GM03348 (cell line): ENCODE data around the gene CD274.

Source experiments
- DNase-seq: peaks from one replicate; pipeline ENCODE4 v3.0.0; 2012; ENCODE audit warnings: low spot score

Gene CD274

DNA sequence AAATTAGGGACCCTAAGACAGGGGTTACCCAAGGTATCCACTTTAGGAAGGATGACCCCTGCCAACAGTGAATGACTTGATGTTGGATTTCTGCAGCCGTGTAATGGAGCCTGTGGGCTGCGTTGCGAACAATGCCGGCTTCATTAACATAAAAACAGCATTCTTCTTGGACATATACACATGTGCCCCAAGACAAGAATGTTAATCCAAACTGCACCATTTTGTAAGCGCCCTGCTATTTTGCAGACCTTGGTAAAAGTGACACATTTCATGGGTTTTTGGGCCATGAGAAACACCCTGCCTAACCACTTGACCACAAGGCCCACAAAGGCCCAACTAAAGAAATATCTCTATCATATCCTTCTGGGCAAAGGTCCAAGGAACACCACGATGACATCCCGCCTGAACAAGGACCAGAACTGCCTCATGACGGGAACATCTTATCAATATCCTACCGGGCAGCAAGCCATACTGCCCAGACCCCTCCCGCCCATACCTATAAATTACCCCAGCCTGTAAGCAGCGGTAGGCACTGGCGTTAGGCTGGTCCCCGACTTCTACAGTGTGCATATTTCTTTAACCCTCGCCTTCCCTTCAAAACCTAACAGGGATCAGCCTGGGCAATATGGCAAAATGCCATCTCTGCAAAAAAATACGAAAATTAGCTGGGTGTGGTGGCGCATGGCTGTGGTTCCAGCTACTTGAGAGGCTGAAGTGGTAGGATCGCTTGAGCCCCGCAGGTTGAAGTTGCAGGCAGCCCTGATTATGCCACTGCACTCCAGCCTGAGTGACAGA, 50.3 kb downstream of the CD274 start:
- no peak for DNase-seq

DNA sequence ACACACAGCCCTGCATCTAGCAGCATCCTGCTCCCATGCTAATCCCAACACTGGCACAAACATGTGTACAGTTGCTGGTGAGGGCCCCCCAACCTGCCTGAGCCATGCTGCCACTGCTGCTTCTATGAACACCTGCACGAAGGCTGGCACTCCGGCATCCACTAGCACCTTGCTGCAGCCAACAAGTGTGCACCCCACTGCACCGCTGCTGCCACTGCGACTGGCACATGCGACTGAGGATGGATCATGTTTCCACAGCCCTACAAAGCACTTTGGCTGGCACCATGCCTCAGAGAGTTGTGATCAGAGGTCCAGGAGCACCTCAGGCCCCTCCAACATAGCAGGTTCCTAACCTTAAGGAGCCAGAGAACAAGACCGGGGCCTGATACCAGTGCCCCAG, 52.2 kb downstream of the CD274 start:
- DNase-seq: no peak

DNA sequence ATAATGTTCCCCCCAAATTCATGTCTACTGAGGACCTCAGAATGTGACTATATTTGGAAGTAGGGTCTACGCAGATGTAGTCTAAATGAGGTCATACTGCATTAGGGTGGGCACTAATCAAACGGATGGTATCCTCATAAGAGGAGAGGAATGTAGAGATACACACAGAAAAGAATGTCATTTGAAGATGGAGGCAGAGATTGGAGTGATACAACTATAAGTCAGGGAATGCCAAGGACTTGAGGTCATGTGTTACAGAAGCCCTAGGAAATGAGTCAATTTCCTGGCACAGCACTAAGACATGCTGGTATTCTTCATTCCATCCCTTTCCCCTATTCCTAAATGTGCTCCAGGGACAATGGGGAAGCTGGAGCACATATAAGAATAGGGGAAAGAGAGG, 59.2 kb downstream of the CD274 start:
- DNase-seq: peak; percentile 80

DNA sequence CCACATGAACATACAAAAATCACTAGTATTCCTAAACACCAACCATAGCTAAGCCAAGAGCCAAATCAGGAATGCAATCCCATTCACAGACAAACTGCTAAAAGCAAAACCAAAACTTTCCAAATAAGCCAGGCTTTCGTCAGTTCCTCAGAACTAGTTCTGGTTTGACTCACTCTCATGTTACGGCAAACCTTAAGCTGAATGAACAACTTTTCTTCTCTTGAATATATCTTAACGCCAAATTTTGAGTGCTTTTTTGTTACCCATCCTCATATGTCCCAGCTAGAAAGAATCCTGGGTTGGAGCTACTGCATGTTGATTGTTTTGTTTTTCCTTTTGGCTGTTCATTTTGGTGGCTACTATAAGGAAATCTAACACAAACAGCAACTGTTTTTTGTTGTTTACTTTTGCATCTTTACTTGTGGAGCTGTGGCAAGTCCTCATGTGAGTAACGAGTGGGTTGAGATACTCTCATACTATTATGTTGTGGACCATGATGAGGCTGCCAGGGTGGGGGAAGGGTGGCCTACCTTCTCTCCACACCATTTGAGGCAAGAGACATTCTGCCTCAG, 60.1 kb downstream of the CD274 start, which contains the start of gene PDCD1LG2:
Gene PDCD1LG2 (plus strand): TSS at position 172 of the 572 bp plus-strand sequence. CDS start 12,016 bp downstream, outside the sequence.
- DNase-seq: peak; percentile 35

DNA sequence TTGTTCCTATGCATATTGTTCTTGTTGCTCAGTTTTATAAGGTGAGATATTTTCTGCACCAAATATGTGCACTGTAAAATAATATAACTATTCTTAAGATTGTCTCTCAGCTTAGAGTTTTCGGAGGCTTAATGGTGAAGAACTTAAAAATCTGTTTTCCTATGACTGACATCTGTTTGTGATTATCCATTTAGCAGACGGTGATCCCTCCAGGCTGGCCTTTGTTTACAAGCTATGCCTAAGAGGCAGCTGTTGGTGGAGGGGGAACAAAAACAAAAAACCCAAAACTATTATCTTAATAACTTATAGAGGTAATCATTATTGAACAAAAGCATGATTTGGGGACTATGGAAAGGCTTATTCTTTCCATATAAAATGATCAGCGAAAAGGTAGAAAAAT, 60.6 kb downstream of the CD274 start:
- no peak for DNase-seq

DNA sequence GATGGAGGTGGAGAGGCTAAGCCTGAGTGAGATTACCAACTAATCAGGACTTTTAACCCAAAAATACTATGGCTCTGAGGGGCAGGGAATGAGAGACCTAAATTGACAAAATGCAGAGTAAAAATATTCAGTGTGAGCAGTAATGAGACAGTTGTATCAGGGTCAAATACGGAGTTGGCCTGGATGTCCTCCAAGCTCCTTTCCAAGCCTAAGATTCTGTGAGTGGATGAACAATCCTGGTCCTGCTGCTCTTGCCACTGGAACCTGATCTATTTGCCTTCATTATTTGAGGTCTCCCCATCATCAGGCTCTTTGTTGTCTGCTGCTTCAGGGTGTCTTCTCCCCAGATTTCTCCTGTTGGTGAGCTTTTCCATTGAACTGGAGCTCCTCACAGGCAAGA, 61.1 kb downstream of the CD274 start:
- DNase-seq: no peak

DNA sequence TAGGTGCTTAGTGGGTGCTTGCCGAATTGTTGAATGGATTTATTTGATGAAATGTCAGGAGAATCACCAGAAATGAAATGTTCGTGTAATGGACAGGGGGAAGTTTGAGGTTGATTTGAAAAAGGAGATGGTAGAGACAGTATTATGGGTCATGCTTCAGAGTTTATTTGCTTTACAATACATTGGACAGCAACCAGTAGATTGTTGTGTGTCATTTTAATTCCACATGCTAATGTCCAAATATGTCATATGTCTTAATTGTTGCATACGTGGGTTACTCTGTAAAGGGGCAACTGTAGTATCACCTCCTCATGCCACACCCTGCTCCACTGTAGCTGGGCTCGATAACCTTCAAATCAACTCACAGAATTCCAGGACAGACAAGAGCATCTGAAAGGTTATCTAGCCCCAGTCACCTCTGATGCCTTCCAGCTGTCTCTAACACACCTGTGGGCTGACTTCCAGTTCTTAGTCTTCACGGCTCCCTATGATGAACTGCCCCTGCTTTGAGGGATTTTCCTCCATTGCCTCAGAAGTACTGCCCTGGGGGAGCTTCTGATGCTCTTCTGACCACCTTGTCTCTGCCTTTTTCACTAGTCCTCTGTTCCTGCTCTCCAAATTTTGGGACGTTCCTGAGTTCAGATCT, 61.7 kb downstream of the CD274 start:
- DNase-seq: no peak

DNA sequence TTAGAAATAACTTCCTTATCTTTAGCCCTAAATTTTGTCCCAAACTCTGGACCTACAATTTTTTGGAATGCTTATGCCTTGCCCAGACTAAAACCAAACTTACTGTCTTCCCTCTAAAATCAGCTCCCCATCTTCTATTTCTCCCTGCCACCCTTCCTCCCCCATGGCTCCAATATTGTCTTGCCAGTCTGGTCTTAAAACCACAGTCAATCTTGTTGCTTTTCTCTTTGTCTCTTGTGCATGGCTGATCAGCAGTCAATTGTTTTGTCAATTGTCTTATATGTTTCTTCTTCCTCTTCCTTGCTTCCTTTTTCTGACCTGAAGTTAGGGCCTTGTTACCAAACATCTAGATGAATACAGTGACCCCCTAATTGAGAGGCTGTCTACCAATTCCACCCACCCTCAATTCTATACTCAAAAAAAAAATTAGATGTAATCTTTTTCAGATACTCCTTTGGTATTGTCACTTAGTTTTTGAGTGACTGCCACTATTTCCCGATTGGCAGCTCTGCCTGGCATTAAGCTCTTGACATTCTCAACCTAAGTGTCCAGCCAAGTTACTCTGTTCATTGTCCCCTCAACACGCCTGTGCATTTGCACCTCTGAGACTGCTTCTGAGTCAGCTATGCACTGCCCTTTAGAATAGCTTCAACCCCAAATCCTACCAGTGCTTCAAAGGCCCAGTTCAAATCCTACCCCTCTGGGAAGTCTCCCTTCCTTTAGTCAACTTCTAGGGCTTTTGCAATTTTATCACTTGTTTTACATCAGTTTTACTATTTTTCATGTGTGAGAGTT, 62.5 kb downstream of the CD274 start:
- DNase-seq: no peak

DNA sequence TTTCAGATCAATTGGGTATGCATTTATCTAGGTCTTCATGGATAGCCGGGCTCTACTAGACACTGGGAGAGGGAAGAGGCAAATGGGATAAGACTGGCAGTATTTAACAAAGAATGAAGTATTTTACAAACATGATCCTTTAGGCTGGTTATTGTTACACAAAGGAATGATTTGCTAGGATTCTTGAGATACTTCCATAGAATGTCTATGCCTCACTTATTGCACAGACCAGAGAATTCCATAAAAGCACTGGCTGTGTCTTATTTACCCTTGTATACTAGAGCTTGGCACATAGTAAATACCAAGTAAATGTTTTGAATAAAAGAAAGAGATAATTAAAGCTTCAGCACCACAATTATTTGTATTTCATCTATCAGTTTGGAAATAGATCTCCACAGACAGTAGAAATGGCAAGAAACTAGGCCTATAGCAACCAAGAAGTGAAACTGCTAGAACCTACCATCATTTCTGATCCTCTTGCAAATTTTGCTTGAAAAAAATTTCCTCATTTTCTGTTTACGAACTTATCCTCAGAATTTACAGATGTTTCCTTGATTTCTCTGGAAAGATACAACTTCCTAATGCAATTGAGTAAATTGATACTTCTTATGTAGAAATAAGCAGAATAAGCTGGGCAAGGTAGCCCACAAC, 63.7 kb downstream of the CD274 start:
- no peak for DNase-seq

DNA sequence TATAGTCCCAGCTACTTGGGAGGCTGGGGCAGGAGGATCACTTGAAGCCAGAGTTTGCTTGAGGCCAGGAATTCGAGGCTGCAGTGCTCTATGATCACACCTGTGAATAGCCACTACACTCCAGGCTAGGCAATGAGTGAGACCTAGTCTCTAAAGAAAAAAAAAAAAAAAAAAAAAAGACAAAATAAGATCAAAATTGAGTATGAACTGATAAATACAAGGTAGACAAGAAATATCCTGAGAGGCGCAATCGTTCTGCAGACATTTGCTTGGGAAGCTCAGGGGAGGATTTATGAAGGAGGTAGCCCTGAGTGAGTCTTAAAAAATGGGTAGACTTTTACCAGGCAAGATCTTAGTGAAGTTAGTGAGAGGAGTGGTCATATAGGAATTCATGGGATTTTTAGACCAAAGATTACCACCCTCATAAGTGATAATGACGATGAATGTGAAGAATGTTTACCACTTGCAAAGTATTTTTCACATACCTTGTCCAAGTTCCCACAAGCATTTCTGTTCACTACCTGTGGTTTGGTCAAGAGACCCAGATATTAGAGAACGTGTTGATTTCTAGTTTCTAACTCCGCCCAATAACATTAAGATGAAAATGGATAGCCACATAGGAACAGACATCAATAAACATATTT, 64.4 kb downstream of the CD274 start:
- DNase-seq: no peak

DNA sequence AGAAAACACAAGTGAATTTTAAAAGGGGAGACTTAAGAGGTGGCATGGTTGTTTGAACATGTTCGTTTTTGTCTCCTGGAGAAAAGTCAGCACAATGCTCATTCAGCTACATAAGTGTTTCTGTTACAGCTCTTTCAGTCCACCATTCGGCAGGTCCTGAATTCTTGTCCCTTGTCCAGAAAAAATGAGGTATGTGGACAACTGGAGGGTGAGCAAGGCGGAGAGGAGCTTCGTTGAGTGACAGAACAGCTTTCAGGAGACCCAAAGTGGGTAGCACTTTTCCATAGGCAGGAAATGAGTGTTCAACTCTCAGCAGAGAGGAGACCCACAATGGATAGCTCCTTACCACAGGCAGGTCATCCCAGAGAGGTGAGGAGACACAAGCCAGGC, 64.9 kb downstream of the CD274 start:
- DNase-seq: no peak

DNA sequence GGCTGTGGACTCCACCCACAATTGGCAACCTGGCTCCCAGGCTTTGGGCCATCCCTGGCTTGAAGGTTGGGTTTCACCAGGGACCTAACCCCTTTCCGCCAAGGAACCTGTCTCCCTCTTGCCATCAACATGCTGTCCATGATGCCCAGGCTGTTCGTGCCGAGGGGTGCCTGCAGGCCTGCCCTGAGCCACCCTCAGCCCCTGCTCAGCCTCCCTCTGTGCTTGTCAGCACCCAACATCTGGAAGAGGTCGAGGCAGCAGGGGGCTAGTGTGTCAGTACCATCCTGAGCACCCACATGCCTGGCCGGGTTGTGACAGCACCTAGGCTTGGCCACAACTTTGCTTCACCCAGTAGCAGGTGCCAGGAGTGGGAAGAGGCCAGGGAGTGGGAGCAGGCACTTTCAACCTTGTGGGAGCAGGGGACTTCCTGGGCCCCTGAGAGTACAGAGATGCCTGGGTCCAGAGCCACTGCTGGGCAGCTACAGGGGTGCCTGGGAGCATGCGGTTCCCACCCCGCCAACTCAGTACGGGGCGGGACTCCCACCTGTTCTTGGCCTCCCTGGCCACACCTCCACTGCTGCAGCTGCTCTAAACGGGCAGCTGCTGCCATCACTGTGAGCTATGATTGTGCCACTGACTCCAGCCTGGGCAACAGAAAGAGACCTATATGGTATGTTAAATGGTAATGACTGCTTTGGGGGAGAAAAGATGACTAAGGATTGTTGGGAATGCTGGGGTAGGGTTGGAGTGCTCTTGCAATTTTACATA, 66.3 kb downstream of the CD274 start:
- DNase-seq: no peak

DNA sequence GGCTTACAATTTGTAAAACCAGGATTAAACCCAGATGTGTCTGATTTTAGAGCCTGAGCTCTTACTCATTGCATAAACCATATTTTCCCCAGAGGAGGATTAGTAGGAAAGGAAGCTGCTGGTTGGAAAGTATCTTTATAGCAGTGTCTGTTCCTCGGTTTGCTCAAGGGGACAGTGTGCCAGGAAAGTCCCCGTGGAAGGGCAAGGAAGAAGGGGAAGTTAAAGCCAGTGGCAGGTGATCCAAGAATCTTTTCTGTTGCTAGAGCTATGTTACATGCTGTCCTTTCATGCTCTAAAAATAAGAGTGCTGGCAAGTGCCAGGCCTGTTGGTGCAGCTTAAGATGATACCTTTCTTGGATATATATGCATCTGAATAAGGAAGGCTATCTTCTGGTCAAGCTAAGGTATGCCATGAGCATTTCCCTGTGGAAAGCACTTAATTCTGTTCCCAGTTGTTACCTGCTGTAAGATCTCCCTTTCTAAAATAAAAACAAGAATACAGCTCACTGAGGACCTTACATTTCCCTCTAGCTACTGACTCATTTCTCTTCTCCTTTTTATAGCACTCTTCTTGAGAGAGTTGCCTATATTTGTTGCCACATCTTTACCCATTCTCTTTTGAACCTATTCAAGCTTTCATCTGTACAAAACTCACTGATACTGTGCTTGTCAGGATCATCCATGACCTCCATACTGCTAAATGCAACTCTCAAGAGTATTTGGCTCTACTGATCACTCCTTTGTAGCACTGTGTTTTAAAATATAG, 68.0 kb downstream of the CD274 start:
- peak; percentile 64 for DNase-seq

DNA sequence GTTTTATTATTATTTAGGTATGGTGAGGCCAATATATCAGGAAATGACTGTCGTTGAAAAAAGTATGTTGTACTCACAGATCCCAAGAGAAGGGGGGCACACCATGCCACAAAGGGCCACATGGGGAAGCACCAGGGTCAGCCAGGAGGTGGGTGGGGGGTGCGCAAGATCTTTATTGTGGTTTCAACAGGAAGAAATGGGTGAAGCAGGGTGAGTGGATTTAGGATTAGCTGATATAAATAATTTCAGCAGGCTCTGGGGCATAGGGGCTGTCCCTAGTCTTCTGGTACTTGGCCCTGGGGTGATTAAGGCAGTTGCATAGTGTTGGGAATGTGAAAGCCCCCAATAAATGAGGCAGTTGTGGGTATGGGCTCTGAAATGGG, 68.6 kb downstream of the CD274 start:
- DNase-seq: no peak
